GM21381 (cell line): ENCODE results near the gene VIPR2.
"Not testable (repeated sequence)": the region's sequence is repeated elsewhere in the genome, so short reads cannot be mapped to it uniquely, and the experiment has no call there.

ENCODE experiments used
- ATAC-seq: cut with Tn5 transposase; IDR thresholded peaks from one replicate; pipeline ENCODE4 v1.9.1; 2021; ENCODE audit warnings: mild to moderate bottlenecking, moderate library complexity; ENCODE audit not compliant: unreplicated experiment

VIPR2 gene

GRCh38 chr7:159013825-159014289 is 130.8 kb downstream of the VIPR2 start:
- ATAC-seq: no peak

DNA sequence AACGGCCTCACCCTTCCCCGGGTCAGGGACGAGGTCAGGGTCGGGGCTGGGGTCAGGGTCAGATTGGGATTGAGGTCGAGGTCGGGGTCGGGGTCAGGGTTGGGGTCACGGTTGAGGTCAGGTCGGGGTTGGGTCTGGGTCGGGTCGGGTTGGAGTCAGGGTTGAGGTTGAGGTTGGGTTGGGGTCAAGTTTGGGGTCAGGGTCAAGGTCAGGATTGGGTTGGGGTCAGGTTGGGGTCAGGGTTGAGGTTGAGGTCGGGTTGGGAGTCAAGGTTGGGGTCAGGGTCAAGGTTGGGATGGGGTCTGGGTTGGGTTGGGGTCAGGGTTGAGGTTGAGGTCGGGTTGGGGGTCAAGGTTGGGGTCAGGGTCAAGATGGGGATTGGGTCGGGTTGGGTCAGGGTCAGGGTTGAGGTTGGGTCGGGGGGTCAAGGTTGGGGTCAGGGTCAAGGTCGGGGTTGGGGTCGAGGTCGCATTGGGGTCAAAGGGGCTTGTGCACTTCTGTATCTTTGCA is 131.4 kb downstream of the VIPR2 start:
- ATAC-seq: no peak

GRCh38 chr7:159012353-159013069 is 132.2 kb downstream of the VIPR2 start:
- no peak for ATAC-seq

DNA sequence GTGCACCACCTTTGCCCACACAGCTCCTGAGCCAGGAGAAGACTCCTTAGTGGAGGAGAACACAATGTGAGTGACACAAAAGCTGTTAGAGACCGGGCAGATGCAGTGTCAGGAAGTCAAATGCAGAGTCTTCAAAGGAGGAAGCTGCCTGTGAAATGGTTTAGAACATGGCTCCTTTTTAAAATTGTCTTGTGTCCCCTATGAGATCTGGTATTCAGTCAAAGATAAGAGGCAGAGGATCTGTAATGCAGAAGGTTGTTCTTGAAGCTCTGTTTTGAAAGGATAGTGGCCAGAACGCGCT is 133.0 kb downstream of the VIPR2 start:
- ATAC-seq: no peak

DNA sequence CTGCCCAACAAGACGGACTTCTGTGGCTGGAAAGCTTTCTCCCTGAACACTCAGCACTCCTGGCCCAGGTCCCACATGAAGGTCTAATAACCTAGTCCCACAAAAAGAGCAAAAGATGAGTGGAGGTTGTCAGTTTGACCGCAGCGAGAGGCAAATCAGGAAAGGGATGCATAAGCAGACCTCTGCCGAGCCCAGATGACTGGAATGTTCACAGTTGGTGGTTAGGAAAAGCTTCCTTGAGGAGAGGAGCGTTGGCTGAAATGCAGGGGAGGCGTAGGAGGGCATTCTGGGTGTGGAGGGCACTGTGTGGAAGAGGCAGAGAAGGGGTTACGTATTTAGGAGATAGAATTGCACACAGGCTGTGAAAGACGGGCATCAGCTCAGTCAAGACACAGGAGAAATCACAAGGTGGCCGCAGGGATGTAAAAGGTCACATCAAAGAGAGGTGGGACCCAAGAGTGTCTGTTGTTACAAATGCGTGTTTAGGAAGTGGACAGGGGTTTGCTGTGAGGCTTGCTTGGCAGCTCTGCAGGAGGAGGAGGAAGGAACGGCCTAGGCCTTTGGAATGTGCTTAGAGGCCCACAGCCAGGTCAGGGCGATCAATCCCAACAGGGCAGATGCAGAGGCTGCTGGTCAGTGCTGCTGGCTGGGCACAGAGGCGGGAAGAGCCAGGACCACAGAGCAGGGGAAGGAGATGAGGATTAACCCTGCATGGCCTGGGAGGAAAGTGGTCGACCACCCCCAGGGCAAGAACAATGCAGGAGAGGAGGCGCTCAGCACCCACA is 133.5 kb downstream of the VIPR2 start:
- ATAC-seq: no peak

- no peak for ATAC-seq
Measured at GRCh38 chr7:159010411-159010810, 134.3 kb downstream of the VIPR2 start.

DNA sequence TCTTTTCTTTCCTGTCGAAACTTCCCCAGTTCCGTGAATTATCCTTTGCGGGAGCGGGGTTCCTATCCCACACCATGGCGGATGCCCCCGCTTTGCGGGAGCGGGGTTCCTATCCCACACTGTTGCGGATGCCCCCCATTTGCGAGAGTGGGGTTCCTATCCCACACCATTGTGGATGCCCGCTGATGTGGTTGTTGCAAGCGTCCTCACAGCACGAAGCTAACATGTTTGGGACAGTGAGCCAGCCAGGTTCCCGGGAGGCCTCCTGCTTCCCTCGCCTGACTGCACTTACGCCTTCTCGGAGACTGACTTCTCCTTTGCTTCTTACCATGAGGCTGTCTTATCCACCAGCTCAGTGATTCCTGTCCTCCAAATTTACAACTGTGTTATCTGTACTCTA is 134.7 kb downstream of the VIPR2 start:
- no peak for ATAC-seq

GRCh38 chr7:159008417-159008816 is 136.2 kb downstream of the VIPR2 start:
- no peak for ATAC-seq

GRCh38 chr7:159007996-159008389 is 136.7 kb downstream of the VIPR2 start:
- ATAC-seq: no peak

GRCh38 chr7:159007364-159007995 is 137.2 kb downstream of the VIPR2 start:
- no peak for ATAC-seq

- ATAC-seq: no peak
Measured at GRCh38 chr7:159006610-159007130, 138.0 kb downstream of the VIPR2 start.

DNA sequence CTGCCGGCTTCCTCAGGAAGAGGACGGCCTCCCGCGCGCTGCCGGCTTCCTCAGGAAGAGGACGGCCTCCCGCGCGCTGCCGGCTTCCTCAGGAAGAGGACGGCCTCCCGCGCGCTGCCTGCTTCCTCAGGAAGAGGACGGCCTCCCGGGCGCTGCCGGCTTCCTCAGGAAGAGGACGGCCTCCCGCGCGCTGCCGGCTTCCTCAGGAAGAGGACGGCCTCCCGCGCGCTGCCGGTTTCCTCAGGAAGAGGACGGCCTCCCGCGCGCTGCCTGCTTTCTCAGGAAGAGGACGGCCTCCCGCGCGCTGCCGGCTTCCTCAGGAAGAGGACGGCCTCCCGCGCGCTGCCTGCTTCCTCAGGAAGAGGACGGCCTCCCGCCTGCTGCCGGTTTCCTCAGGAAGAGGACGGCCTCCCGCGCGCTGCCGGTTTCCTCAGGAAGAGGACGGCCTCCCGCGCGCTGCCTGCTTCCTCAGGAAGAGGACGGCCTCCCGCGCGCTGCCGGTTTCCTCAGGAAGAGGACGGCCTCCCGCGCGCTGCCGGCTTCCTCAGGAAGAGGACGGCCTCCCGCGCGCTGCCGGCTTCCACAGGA is 138.6 kb downstream of the VIPR2 start:
- not testable (repeated sequence) for ATAC-seq

DNA sequence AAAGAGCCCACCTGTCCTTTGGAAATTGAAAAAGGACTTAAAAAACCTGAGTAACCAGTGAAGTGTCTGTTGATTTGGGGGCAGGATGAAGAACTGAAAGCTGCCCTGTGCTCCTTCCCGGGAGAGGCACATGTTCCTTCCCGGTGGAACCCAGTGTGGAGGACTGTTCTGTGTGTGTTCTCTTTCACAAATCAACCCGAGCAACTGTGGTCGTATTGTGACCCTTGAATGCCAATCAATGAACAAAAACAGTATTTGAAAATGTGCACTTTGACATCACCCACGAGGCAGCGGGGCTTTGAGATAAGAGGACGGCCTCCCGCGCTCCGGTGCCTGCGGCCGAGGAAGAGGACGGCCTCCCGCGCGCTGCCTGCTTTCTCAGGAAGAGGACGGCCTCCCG is 139.0 kb downstream of the VIPR2 start:
- no peak for ATAC-seq

GRCh38 chr7:159004411-159004810 is 140.3 kb downstream of the VIPR2 start:
- no peak for ATAC-seq

GRCh38 chr7:159001811-159002210 is 142.9 kb downstream of the VIPR2 start:
- no peak for ATAC-seq

DNA sequence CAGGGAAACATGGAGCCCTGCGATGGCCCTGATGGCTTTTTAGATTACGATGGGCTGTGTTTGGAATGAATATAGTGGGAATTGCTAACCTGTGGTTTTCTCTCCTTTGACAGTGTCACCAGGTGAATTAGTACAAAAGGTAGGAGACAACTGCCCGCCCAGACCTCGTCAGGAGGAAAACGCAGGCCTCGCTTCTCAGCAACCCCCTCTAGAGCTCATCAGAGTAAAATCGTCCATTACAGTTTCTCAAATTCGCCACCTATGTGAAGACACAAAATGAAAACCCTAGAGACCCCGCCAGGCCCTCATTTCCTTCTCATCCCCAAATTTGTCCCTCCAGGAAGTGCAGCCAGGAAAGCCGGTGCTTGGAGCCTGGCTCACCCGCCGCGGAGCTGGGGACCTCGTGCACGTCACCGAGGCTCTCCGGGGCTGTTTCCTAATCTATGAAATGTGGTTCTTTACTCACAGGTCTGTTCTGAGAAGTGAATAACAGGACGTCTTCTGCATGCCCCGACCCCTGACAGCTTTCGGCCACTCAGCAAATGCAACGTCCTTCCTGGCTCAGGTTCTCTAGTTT is 143.7 kb downstream of the VIPR2 start:
- ATAC-seq: no peak

DNA sequence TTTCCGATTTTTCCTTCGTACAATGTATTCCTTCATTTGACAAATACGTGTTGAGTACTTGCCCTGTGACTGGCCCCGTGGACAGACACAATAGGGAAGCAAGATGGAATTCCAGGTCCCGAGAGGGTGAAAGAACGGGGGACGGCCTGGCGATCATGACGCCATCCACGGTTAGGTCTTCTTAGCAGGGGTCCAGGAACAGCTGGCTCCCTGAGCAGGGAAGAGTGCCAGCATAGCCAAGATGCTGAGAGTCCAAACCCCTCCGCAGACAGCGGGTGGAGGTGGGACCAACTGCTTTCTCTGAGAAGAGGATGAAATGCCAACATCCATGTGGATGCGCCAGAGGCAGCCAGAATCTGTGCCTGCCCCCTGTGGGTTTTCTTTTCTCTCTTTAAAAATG is 144.6 kb downstream of the VIPR2 start:
- ATAC-seq: no peak

GRCh38 chr7:158999496-158999895 is 145.2 kb downstream of the VIPR2 start:
- no peak for ATAC-seq

GRCh38 chr7:158998261-158998660 is 146.4 kb downstream of the VIPR2 start:
- ATAC-seq: not testable (repeated sequence)

DNA sequence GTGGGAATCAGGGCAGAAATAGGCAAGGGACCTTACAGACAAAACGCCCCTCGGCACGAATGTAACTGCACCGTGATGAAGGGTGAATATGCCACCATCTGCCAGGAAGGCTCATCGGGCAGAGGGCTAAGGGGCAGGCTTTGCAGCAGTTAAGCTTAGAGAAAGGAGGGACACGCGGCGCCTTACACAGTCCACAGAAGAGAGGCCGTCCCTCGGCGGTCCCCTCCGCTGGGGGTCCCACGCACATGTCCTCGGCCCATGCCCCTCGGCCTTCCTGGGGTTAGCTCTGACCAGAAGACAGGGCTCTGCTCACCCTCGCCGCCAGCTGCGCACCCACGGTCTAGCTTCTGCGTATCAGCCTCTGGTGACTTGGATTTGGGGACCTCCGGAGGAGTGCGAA is 147.2 kb downstream of the VIPR2 start:
- ATAC-seq: no peak

DNA sequence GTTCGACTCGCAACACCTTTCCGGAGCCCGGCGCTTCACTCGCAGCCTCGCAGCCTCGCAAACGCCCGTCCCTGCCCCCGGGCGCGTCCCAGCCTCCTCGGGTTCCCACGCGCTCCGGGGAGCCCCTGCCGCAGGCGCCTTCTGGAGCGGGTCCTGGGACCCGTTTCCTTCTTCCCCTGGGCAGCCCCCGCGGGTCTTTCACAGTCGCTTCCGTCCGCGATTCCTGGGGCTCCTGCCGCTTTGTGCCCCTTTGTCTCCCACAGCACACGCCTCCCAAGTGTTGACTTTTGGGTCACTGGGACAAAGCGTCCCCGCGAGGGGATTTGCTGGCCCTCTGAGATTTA is 147.6 kb downstream of the VIPR2 start:
- no peak for ATAC-seq
